ENCODE results near the gene GFOD2.

- TF ChIP-seq CTCF (IDR thresholded peaks at IDR 0.05) (no peak), POLR2A (IDR thresholded peaks at IDR 0.05) (no peak)
Observed at GRCh38 chr16:67758966-67759365, 39.9 kb upstream of the GFOD2 start.
